ENCODE data around the gene CADM1.

Gene CADM1

DNA sequence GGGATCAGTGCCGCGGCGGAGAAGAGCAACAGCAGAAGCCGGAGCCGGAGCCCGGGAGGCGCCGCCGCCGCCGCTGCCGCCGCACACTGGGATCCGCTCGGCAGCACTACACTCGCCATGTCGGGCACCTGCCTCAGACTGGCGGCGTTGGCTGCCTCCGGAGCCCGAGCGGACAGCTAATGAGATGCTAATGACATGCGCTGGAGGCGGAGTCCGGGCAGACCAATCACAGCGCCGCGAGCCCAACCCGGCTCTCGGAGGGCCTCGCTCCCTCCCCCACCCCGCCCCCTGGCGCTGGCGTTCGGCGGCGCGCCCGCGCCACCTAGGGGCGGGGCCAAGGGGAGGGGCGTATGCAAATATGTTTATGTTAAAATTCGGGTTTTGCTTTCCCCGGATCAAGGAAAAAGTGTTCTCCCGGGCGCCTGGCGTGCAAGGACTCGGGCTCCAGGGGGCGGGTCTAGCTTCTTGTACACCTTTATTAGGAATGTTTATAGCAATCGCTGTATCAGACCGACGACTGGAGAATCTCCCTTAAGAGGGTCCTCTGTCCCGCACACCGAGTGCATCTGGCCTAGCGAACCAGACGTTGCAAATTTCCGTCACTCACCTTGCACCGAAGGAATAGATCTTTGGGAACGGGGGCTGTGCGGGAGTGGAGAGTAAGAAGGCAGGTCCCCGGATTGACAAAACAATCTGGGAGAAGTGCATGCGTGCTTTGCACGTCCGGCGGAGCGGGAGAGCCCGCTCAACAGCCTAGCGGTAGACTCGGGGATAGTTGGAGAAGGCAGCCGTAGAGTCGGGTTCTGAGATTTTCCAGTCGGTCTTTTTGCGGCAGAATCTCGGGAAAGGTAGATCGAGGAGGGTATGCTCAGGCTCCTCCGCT lies at the start of gene CADM1:
TSS of gene CADM1 (minus strand) at position 140 of the 883 bp plus-strand sequence.
- DNase-seq = peak; percentile 62

DNA sequence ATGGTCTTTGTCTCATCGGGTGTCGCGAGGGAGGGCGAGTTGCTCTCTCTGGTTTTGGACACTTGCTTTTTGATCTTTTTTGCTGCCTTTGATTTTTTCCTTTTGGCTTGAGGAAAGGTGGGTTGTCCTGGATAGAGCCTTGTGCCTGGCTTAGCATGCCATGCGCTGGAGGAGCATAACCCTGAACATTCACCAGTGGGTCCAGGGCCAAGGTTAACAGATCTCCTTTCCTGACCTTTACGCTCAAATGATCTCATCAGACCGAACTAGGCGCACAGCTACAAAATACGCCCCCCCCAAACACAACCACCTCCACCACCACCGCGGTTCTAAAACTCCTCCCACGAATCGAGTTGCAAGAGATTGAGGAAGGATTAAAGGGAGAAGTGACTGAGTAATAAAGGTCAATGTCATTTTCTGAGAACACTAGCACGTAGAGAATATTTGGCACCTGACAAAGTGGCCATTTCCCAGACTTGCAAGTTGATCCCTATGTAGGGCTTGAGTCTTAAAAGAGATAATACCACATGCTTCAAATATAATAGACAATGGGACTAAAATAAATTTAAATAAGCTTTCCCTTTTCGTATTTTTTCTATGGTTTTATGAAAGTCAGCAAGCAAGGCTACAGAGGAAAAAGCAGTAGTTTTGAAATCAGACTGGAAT lies 48.7 kb upstream of the CADM1 start:
- no peak for DNase-seq

- DNase-seq = no peak
Measured at GRCh38 chr11:115552151-115552772, 48.0 kb upstream of the CADM1 start.

DNA sequence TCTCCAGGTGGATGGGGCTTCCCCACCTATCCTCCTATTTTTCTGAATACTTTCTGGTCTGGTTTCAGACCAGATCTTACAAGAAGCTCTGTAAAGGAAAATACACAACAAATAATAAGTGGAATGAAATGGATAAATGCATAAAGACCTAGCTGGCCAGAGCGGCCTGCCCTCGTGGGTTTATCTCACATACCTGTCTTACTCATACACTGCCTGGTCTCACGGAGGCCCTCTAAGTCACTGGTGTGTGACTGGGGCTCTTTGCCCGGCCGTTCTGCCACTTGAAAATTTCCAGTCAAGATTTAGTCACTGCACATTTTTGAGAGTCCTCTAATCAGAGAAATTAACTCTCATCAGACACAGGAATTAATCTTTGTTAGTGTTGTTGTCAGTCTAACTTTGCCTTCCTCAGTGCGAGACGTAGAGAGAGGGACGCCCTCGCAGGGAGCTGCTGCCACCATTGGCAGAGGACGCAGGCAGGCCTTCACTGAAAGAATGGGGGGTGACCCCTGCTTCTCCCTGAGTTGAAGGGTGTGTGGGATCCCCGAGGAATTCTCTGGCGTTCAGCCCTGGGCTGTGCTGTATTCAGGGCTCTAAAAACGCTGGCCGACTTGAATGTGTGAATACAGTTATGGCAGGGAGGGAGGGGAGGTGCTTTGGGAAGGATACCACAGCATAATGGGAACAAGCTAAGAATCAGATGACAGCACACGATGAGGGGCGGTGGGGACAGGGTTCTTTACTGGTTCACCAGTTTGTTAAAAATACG lies 46.3 kb upstream of the CADM1 start:
- no peak for DNase-seq

- DNase-seq = no peak
Measured at GRCh38 chr11:115548878-115549528, 44.8 kb upstream of the CADM1 start.

DNA sequence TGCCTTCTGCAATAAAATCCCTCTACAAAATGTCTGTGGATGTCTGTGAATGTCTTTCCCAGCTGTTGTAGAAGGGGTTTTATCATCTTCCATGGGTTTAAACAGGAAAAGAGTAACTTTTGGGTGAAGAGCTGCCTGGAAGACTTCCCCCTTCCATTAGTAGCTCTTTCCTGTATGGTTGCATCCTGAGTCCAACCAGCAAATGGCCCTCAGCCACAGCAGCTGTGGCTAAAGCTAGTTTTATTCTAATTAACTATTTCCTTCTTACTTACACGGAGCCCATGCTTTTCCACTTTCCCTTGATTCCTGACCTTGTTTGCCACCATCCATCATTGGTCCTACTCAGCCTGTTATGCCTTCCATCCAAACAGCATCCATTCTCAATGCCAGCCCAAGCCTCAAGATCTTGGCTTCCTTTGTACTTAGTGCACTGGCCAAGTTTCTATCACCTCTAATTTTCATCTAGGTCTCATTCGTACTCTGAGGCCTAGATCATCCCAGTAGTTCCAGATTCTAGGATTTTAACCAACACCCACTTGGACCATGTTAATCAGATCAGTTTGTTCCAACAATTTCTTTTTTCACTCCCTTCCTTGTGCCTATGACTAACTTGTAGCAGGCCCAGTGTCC lies 41.5 kb upstream of the CADM1 start:
- no peak for DNase-seq

GRCh38 chr11:115544422-115544948 lies 40.3 kb upstream of the CADM1 start:
- no peak for DNase-seq

- no peak for DNase-seq
Measured at GRCh38 chr11:115541518-115541917, 37.3 kb upstream of the CADM1 start.

- DNase-seq = no peak
Measured at GRCh38 chr11:115539844-115540243, 35.6 kb upstream of the CADM1 start.

GRCh38 chr11:115535781-115536180 lies 31.6 kb upstream of the CADM1 start:
- DNase-seq = no peak

- no peak for DNase-seq
Measured at GRCh38 chr11:115530752-115531151, 26.5 kb upstream of the CADM1 start.

- no peak for DNase-seq
Measured at GRCh38 chr11:115528225-115528624, 24.0 kb upstream of the CADM1 start.

DNA sequence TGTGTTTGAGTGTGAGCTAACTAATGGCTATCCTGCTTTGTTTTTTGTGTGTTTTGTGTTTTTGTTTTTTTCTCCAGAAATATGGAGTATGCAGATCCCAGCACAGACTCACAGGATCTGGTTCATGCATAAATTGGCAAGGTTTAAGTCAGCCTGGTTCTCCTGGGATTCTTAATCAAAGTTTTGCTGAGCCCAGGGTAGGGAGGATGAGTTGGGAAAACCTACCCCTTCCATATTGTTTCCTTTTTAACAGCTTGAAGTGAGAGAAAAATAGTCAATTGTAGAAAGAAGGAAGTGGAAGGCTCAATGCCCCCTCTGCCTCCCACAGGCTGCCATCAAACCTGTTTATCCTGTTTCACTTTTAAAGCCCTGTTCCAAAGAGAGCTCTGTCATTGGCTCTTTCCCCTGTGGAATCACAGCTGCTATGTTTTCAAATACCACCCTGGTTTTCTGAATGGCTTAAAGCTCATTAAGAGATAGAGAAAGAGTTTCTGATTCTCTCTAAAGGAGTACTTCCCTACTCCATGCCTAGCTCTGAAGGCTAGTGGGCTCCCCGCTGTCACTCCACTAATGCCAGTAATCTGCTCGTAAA lies 23.4 kb upstream of the CADM1 start:
- no peak for DNase-seq

DNA sequence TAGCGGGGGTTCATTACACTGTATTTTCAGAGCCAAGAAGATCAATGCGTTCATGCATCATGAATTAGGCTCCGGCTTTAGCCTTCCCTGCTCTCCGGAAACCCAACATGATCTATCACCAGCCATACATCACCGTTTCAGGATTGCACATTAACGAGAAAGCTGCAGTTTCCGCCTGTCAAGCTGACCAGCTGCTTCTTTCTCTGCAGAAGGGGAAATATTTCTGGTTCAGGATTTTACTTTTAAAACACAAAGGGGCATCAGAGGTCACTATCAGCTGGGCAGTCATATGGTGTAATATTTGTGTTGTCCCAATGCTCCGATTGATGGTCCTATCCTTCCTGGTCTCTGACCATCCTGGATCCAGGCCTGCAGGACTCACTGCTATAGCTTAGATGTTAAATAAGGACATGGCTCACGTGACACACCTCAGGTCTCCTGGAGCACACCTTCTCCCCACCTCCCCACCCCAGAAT lies 21.4 kb upstream of the CADM1 start:
- DNase-seq = no peak

DNA sequence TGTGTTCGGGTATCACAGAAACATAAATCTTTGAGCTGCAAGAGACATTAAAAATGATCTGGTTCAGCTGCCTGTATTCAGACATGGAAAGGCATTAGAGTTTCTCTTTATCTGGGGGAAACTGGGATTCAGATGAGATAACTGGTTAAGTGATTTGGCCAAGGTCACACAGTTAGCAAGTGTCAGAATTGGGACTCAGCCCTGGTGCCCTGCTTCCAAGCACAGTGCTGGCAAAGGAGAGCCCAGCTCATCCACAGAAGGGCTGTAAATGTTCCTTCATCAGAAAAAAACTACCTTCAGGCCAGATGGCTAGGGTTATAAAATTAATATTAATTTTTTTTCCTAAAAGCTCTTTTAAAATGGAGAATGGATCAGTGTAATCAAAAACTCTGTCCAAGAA lies 20.4 kb upstream of the CADM1 start:
- DNase-seq = no peak

- DNase-seq = no peak
Measured at GRCh38 chr11:115523727-115524399, 19.6 kb upstream of the CADM1 start.

GRCh38 chr11:115522302-115522701 lies 18.1 kb upstream of the CADM1 start:
- no peak for DNase-seq

DNA sequence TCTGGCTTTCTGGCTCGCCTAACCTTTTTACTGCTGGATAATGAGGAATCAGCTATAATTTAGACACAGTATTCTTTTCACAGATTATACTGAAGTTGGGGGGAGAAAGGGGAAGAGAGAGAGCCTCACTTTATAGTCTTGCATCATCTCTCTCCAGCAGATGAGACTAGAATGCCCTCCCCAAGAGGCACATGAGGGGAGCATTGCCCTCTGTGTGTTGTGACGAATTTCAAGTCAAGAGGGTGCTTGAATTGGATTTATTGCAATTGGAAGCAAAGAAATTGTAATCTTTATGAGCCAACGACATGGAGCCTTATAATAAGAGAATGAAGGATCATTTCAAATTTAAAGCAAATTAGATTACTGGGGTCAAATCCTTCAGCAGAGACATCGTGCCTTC lies 17.6 kb upstream of the CADM1 start:
- DNase-seq = no peak

DNA sequence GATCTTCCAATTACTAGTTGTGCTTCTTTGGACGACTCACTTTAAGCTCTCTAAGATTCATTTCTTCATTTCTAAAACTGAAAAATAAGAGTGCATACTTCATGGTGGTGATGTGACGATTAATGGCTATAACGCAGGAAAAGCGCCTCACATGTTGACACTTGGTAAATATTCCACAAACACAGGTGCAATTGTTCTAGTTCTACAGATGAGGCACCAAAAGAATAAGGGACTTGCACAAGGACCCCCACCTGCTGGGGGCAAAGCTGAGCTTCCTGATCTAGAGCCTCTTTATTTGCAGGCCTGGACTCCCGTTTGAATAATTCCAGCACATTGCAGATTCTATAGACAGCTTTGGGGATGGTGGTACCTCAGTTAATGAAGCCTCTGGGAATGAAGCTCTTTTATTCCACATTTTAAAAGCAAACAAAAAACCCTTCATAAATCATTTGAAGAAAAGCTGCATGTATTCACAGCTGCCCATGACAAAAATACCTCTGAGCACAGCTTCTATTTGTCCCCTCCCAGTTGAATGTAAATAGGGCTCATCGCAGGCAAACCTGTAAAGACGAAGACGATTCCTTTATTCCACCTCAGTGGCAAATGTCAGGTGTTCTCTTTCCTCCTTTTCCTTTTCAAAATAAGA lies 14.9 kb upstream of the CADM1 start:
- DNase-seq = no peak
